GM23338 (cell line): Measurements from ENCODE around the gene DIABLO. TPM values are rescaled to one million over a fixed set of nuclear protein-coding genes. Genes with fewer than 3 reads are reported as not detected.

Source experiments
- ATAC-seq: fragments of 200-7000 bp; cut with Tn5 transposase; 3 replicates; pipeline ENCODE4 v1.9.1; 2020
- DNase-seq: peaks from one replicate; pipeline ENCODE4 v3.0.0-alpha.2; 2015; ENCODE audit warnings: low spot score
- H2AFZ ChIP-seq: fragments of 200-600 bp; sonication (generic); 2 replicates; pipeline ENCODE4 v1.8.0; 2016; ENCODE audit warnings: antibody characterized with exemption, mild to moderate bottlenecking, moderate library complexity
- H3F3A ChIP-seq: fragments of 200-600 bp; sonication (generic); replicated peaks from 2 replicates; pipeline ENCODE4 v1.8.0; 2017; ENCODE audit warnings: antibody characterized with exemption, mixed run types, low read depth
- H3K27ac ChIP-seq: fragments of 200-600 bp; sonication (generic); 2 replicates; pipeline ENCODE4 v1.6.1; 2016; ENCODE audit warnings: low read depth
- H3K27me3 ChIP-seq: fragments of 200-600 bp; sonication (generic); 2 replicates; pipeline ENCODE4 v1.8.0; 2016; ENCODE audit warnings: mild to moderate bottlenecking, mixed run types, moderate library complexity; ENCODE audit not compliant: insufficient read depth
- H3K36me3 ChIP-seq: fragments of 200-600 bp; sonication (generic); 2 replicates; pipeline ENCODE4 v1.8.0; 2016; ENCODE audit warnings: mild to moderate bottlenecking; ENCODE audit not compliant: insufficient read depth
- H3K4me1 ChIP-seq: fragments of 200-600 bp; sonication (generic); 2 replicates; pipeline ENCODE4 v1.8.0; 2016; ENCODE audit warnings: mild to moderate bottlenecking, moderate library complexity; ENCODE audit not compliant: insufficient read depth
- H3K4me2 ChIP-seq: fragments of 200-600 bp; sonication (generic); 2 replicates; pipeline ENCODE4 v1.7.1; 2017; ENCODE audit warnings: mixed run types
- H3K4me3 ChIP-seq: fragments of 200-600 bp; sonication (generic); 2 replicates; pipeline ENCODE4 v1.6.1; 2016; ENCODE audit warnings: mixed run types
- H3K79me2 ChIP-seq: fragments of 200-600 bp; sonication (generic); replicated peaks from 2 replicates; pipeline ENCODE4 v1.8.0; 2017; ENCODE audit warnings: mild to moderate bottlenecking; ENCODE audit not compliant: insufficient read depth
- H3K9me2 ChIP-seq: fragments of 200-600 bp; sonication (generic); 2 replicates; pipeline ENCODE4 v1.8.0; 2017; ENCODE audit not compliant: insufficient read depth
- H4K20me1 ChIP-seq: fragments of 200-600 bp; sonication (generic); replicated peaks from 2 replicates; pipeline ENCODE4 v1.8.0; 2017; ENCODE audit warnings: mild to moderate bottlenecking; ENCODE audit not compliant: insufficient read depth
- H3K27ac Mint-ChIP-seq: 2 replicates; pipeline ENCODE4 v1.8.0; 2020; ENCODE audit warnings: inconsistent platforms, mild to moderate bottlenecking, moderate library complexity, mixed read lengths
- H3K27me3 Mint-ChIP-seq: 3 replicates; pipeline ENCODE4 v1.8.0; 2022; ENCODE audit warnings: low read depth, mild to moderate bottlenecking, moderate library complexity, mixed read lengths, inconsistent platforms; ENCODE audit not compliant: insufficient read depth, poor library complexity
- H3K36me3 Mint-ChIP-seq: 3 replicates; pipeline ENCODE4 v1.8.0; 2021; ENCODE audit warnings: low read depth, mild to moderate bottlenecking, inconsistent platforms, moderate library complexity, mixed read lengths
- H3K4me1 Mint-ChIP-seq: 3 replicates; pipeline ENCODE4 v1.8.0; 2020; ENCODE audit warnings: mild to moderate bottlenecking, inconsistent platforms, mixed read lengths
- H3K4me3 Mint-ChIP-seq: 3 replicates; pipeline ENCODE4 v1.8.0; 2021; ENCODE audit warnings: moderate library complexity, mild to moderate bottlenecking, inconsistent platforms, mixed read lengths
- H3K9me3 Mint-ChIP-seq: 3 replicates; pipeline ENCODE4 v1.8.0; 2020; ENCODE audit warnings: moderate library complexity, mild to moderate bottlenecking, inconsistent platforms, mixed read lengths
- CREB1 ChIP-seq: fragments of 250-450 bp; sonication (Bioruptor Pico); IDR thresholded peaks from 2 replicates; pipeline ENCODE4 v1.5.0; 2020; ENCODE audit warnings: low read depth, mild to moderate bottlenecking, moderate library complexity
- CTCF ChIP-seq, 2 experiments: fragments of 200-600 bp in 1 of 2; sonication (generic) in 1 of 2; conservative IDR thresholded peaks; 2 replicates each; pipeline versions ENCODE4 v1.5.1 to v1.6.1; 2016 to 2017; ENCODE audit warnings: antibody characterized with exemption in 2 of 2, low read depth in 2 of 2, mild to moderate bottlenecking in 2 of 2, moderate library complexity in 1 of 2
- ETS1 ChIP-seq: IDR thresholded peaks from 2 replicates; pipeline ENCODE4 v1.6.1; 2016; ENCODE audit warnings: antibody characterized with exemption
- EZH2 ChIP-seq: fragments of 200-600 bp; sonication (generic); IDR thresholded peaks from one replicate; pipeline ENCODE4 v1.8.0; 2017; ENCODE audit warnings: antibody characterized with exemption, mild to moderate bottlenecking, low read depth; ENCODE audit not compliant: unreplicated experiment
- EZH2phosphoT487 ChIP-seq: fragments of 200-600 bp; sonication (generic); IDR thresholded peaks from one replicate; pipeline ENCODE4 v1.8.1; 2018; ENCODE audit warnings: antibody characterized with exemption; ENCODE audit not compliant: unreplicated experiment
- JUNB ChIP-seq: IDR thresholded peaks from one replicate; pipeline ENCODE4 v1.6.1; 2016; ENCODE audit warnings: antibody characterized with exemption; ENCODE audit not compliant: unreplicated experiment
- NANOG ChIP-seq: IDR thresholded peaks from 2 replicates; pipeline ENCODE4 v1.6.1; 2016; ENCODE audit warnings: antibody characterized with exemption, borderline replicate concordance
- POLR2AphosphoS5 ChIP-seq: IDR thresholded peaks from 2 replicates; pipeline ENCODE4 v1.6.1; 2016; ENCODE audit warnings: antibody characterized with exemption, low read depth
- REST ChIP-seq: IDR thresholded peaks from one replicate; pipeline ENCODE4 v1.6.1; 2018; ENCODE audit warnings: antibody characterized with exemption; ENCODE audit not compliant: unreplicated experiment
- STAT1 ChIP-seq: IDR thresholded peaks from one replicate; pipeline ENCODE4 v1.6.1; 2016; ENCODE audit warnings: antibody characterized with exemption; ENCODE audit not compliant: unreplicated experiment
- ZNF114 ChIP-seq: fragments of 250-450 bp; sonication (Bioruptor Pico); IDR thresholded peaks from 2 replicates; pipeline ENCODE4 v1.5.0; 2020; ENCODE audit warnings: mild to moderate bottlenecking, moderate library complexity
- ZNF331 ChIP-seq: fragments of 250-450 bp; sonication (Bioruptor Pico); IDR thresholded peaks from 2 replicates; pipeline ENCODE4 v1.5.0; 2020; ENCODE audit warnings: low read depth, mild to moderate bottlenecking, moderate library complexity
- ZNF462 ChIP-seq: fragments of 250-450 bp; sonication (Bioruptor Pico); IDR thresholded peaks from 2 replicates; pipeline ENCODE4 v1.5.0; 2020; ENCODE audit warnings: mild to moderate bottlenecking, moderate library complexity
- polyA plus RNA-seq: library from polyadenylated mRNA; unstranded; fragments of >200 nt; fragmentation: Nextera tagmentation; extraction: Ambion mirVana; gene quantifications from 2 replicates; pipeline ENCODE4 v1.2.1, GENCODE V29; 2016
- total RNA-seq: library from RNA; depleted of rRNA; stranded (reverse); fragments of >200 nt; shearing (Covaris generic); gene quantifications from 2 replicates; pipeline ENCODE4 v1.2.3, GENCODE V29; 2014

Gene DIABLO
- total and polyA plus RNA-seq, 2 experiments from 2014 or later = 72.0 to 82.7 TPM

GRCh38 chr12:122197612-122197966 lies 28.3 kb downstream of the DIABLO start:
- no peaks in the 10 kb centered on the region for H3F3A ChIP-seq
- DNase-seq (no peak), ATAC-seq (no peak)
- H3K4me3 Mint-ChIP-seq = no peak overlapping the region
- no peaks in the 10 kb centered on the region for H3K36me3 ChIP-seq
- H3K27ac ChIP-seq = no peak overlapping the region
- no peaks in the 10 kb centered on the region for H3K36me3 Mint-ChIP-seq
- H3K4me2 ChIP-seq = no peak overlapping the region
- no peaks in the 10 kb centered on the region for H3K4me1 ChIP-seq
- no peaks in the 10 kb centered on the region; the same call in 1 of the 2 replicates for H3K9me2 ChIP-seq
- TF ChIP-seq ZNF462 (CRISPR knock-in tag) = no peak
- no peak for TF ChIP-seq JUNB
- no peak for TF ChIP-seq POLR2AphosphoS5
- no peak for TF ChIP-seq ETS1
- no peak for TF ChIP-seq EZH2
- TF ChIP-seq NANOG = no peak
- no peak for TF ChIP-seq ZNF331 (CRISPR knock-in tag)
- TF ChIP-seq REST = no peak
- no peak for TF ChIP-seq ZNF114
- no peak for TF ChIP-seq STAT1
- TF ChIP-seq EZH2phosphoT487 = no peak
- no peak for TF ChIP-seq CTCF (conservative IDR thresholded peaks at IDR 0.05; ENCODE audit: low read depth in 2 of 2)
- TF ChIP-seq CREB1 (CRISPR knock-in tag) = no peak
- no peaks in the 10 kb centered on the region for H4K20me1 ChIP-seq
- peaks cover 10% of the 10 kb centered on the region for H3K27me3 ChIP-seq
- no peak overlapping the region for H3K4me3 ChIP-seq
- H2AFZ ChIP-seq = 0 out of 2 replicates have a peak overlapping the region, but pooled peaks have one; percentile 49
- H3K79me2 ChIP-seq = no peaks in the 10 kb centered on the region
- peaks cover 7% of the 10 kb centered on the region; the same call in 1 of the 3 replicates for H3K9me3 Mint-ChIP-seq
- peaks cover 5% of the 10 kb centered on the region for H3K4me1 Mint-ChIP-seq
- peaks cover 8% of the 10 kb centered on the region for H3K27me3 Mint-ChIP-seq
- no peak overlapping the region for H3K27ac Mint-ChIP-seq
